ENCODE results near the gene DBNL. TPM values are rescaled to one million over a fixed set of nuclear protein-coding genes. Genes with fewer than 3 reads are reported as not detected.

Gene DBNL
- polyA plus RNA-seq, 2 of the 4 experiments (the other 2 are of a cell fraction) = 41.8 to 95.0 TPM

DNA sequence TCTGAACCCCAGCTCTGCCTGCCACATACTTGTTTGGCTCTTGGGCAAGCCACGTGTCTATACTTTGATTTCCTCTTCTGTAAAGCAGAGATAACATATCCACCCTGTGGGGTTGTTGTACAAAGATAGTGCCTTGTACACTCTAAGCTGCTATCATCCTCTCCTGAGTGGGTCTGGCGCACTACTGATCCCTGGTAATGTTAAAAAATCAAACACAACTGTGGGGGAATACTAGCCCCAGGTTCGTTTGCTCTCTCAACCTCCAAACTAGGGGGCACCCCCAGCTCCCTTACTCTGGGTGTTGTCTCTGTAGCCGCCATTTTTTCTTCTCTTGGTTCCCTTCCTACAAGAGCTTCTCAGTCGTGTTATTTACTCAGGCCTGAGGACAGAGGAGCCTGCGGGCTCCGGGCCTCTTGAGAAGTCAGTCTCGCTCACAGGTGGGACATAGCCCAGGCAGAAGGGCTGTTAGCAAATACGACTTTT is 36.8 kb downstream of the DBNL start:
- Histone ChIP-seq H3K9me3 (no peaks in the 10 kb centered on the region), H3K27ac (peak overlapping the region in 1 of 2 experiments; percentile 94; a peak in 3 of 6 replicates), H3K4me2 (peak overlapping the region; percentile 74), H3K4me1 (peaks cover 5% of the 10 kb centered on the region; the same call in 2 of the 3 replicates), H3K4me3 (peak overlapping the region; percentile 68)
- ChIA-PET POLR2A (interaction anchor here (1.1 kb wide), 1 partner anchor 31 kb away, joined by 3 read pairs; no protein-coding TSS in a partner anchor), CTCF (interaction anchor here (1.2 to 2.3 kb wide), 5 partner anchors 9 to 120 kb away, joined by 5 to 7 read pairs (median 5); partner anchors contain the start of gene YKT6)
- WGBS (ENCODE audit: missing lambda C conversion rate) = 75% methylated on average over 9 of the region's 9 CpGs
- FAIRE-seq = no peak
- TF ChIP-seq ZNF302 (CRISPR knock-in tag; IDR thresholded peaks at IDR 0.05) = no peak
- no peak for TF ChIP-seq MYC (IDR thresholded peaks at IDR 0.05; ENCODE audit: borderline replicate concordance, low read length)
- TF ChIP-seq, protein P1, sequence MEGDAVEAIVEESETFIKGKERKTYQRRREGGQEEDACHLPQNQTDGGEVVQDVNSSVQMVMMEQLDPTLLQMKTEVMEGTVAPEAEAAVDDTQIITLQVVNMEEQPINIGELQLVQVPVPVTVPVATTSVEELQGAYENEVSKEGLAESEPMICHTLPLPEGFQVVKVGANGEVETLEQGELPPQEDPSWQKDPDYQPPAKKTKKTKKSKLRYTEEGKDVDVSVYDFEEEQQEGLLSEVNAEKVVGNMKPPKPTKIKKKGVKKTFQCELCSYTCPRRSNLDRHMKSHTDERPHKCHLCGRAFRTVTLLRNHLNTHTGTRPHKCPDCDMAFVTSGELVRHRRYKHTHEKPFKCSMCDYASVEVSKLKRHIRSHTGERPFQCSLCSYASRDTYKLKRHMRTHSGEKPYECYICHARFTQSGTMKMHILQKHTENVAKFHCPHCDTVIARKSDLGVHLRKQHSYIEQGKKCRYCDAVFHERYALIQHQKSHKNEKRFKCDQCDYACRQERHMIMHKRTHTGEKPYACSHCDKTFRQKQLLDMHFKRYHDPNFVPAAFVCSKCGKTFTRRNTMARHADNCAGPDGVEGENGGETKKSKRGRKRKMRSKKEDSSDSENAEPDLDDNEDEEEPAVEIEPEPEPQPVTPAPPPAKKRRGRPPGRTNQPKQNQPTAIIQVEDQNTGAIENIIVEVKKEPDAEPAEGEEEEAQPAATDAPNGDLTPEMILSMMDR (IDR thresholded peaks at IDR 0.05) = no peak
- TF ChIP-seq, protein P2, sequence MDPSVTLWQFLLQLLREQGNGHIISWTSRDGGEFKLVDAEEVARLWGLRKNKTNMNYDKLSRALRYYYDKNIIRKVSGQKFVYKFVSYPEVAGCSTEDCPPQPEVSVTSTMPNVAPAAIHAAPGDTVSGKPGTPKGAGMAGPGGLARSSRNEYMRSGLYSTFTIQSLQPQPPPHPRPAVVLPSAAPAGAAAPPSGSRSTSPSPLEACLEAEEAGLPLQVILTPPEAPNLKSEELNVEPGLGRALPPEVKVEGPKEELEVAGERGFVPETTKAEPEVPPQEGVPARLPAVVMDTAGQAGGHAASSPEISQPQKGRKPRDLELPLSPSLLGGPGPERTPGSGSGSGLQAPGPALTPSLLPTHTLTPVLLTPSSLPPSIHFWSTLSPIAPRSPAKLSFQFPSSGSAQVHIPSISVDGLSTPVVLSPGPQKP (IDR thresholded peaks at IDR 0.05; ENCODE audit: low read depth, low read length) = no peak
- no peak for TF ChIP-seq RCOR1 (IDR thresholded peaks at IDR 0.05; ENCODE audit: low read depth, low read length)
- TF ChIP-seq MAZ (IDR thresholded peaks at IDR 0.05; ENCODE audit: borderline replicate concordance, low read depth, low read length) = no peak
- ATAC-seq = no peak
- DNase-seq (ENCODE audit: low read depth in 1 of 2, low spot score in 1 of 2) = no peak

DNA sequence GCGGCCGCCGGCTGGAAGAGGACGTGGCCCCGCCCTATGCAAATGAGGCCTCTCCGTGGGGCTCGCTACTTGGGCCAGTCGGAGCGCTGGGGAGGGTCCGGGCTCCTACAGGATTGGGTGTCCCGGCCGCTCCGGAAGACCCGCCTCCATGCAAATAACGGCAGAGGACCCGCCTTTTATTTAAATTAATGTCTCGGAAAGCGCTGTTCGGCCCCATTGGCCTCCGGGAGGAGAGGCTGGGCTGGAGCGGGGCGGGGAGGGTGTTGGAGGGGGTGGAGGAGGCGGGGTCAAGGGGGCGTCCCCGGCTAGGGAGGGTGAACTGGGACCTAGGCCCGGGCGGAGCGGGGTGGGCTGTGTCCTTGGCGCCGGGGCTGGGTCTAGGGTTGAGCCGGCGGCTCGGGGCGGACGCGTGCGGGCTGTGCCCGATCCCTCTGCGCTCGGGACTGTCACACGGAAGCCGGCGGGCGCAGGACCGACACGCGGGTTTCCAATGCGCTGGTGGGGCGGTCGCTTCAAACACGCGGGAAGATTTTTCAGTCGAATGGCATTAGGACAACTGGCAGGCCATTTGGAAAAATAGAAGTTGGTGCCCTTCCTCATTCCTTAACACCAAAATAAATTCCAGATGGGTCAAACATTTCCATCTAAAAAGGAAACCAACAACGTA is 38.2 kb downstream of the DBNL start:
- WGBS (ENCODE audit: missing lambda C conversion rate) = 2% methylated on average over 41 of the region's 54 CpGs
- POLR2A ChIA-PET = no interaction called here
- peak; percentile 82 for TF ChIP-seq POLR2A (IDR thresholded peaks at IDR 0.05; ENCODE audit: low read length)
- TF ChIP-seq, protein P2 (IDR thresholded peaks at IDR 0.05; ENCODE audit: low read depth, low read length) = no peak
- TF ChIP-seq RARB (CRISPR knock-in tag; IDR thresholded peaks at IDR 0.05) = no peak
- TF ChIP-seq PHF8 (IDR thresholded peaks at IDR 0.05; ENCODE audit: borderline replicate concordance, low read depth) = peak; percentile 88
- TF ChIP-seq RAD21 (conservative IDR thresholded peaks at IDR 0.05 in 1 of 2, IDR thresholded peaks at IDR 0.05 in 1 of 2) = no peak
- 0 out of 2 replicates have a peak, but pooled peaks have one; percentile 42 for TF ChIP-seq ZSCAN20 (CRISPR knock-in tag; IDR thresholded peaks at IDR 0.05)
- TF ChIP-seq, protein P3, sequence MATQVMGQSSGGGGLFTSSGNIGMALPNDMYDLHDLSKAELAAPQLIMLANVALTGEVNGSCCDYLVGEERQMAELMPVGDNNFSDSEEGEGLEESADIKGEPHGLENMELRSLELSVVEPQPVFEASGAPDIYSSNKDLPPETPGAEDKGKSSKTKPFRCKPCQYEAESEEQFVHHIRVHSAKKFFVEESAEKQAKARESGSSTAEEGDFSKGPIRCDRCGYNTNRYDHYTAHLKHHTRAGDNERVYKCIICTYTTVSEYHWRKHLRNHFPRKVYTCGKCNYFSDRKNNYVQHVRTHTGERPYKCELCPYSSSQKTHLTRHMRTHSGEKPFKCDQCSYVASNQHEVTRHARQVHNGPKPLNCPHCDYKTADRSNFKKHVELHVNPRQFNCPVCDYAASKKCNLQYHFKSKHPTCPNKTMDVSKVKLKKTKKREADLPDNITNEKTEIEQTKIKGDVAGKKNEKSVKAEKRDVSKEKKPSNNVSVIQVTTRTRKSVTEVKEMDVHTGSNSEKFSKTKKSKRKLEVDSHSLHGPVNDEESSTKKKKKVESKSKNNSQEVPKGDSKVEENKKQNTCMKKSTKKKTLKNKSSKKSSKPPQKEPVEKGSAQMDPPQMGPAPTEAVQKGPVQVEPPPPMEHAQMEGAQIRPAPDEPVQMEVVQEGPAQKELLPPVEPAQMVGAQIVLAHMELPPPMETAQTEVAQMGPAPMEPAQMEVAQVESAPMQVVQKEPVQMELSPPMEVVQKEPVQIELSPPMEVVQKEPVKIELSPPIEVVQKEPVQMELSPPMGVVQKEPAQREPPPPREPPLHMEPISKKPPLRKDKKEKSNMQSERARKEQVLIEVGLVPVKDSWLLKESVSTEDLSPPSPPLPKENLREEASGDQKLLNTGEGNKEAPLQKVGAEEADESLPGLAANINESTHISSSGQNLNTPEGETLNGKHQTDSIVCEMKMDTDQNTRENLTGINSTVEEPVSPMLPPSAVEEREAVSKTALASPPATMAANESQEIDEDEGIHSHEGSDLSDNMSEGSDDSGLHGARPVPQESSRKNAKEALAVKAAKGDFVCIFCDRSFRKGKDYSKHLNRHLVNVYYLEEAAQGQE (IDR thresholded peaks at IDR 0.05) = no peak
- no peak for TF ChIP-seq HOXB13 (CRISPR knock-in tag; IDR thresholded peaks at IDR 0.05; ENCODE audit: low read depth)
- TF ChIP-seq FOSB (CRISPR knock-in tag; IDR thresholded peaks at IDR 0.05) = no peak
- no peak for TF ChIP-seq EP300 (IDR thresholded peaks at IDR 0.05)
- 0 out of 5 replicates have a peak, but pooled peaks of 1 of the 2 experiments have one; percentile 24 for TF ChIP-seq JUN (IDR thresholded peaks at IDR 0.05)
- no peak for TF ChIP-seq NFE2L2 (conservative IDR thresholded peaks at IDR 0.05; ENCODE audit: low read length)
- TF ChIP-seq, protein P4, sequence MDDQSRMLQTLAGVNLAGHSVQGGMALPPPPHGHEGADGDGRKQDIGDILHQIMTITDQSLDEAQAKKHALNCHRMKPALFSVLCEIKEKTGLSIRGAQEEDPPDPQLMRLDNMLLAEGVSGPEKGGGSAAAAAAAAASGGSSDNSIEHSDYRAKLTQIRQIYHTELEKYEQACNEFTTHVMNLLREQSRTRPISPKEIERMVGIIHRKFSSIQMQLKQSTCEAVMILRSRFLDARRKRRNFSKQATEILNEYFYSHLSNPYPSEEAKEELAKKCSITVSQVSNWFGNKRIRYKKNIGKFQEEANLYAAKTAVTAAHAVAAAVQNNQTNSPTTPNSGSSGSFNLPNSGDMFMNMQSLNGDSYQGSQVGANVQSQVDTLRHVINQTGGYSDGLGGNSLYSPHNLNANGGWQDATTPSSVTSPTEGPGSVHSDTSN (IDR thresholded peaks at IDR 0.05) = no peak
- 0 out of 2 replicates have a peak, but pooled peaks have one; percentile 24 for TF ChIP-seq EHF (CRISPR knock-in tag; IDR thresholded peaks at IDR 0.05)
- TF ChIP-seq, protein P5, sequence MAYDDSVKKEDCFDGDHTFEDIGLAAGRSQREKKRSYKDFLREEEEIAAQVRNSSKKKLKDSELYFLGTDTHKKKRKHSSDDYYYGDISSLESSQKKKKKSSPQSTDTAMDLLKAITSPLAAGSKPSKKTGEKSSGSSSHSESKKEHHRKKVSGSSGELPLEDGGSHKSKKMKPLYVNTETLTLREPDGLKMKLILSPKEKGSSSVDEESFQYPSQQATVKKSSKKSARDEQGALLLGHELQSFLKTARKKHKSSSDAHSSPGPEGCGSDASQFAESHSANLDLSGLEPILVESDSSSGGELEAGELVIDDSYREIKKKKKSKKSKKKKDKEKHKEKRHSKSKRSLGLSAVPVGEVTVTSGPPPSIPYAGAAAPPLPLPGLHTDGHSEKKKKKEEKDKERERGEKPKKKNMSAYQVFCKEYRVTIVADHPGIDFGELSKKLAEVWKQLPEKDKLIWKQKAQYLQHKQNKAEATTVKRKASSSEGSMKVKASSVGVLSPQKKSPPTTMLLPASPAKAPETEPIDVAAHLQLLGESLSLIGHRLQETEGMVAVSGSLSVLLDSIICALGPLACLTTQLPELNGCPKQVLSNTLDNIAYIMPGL (CRISPR knock-in tag; IDR thresholded peaks at IDR 0.05; ENCODE audit: borderline replicate concordance) = no peak
- no peak for TF ChIP-seq RCOR1 (IDR thresholded peaks at IDR 0.05; ENCODE audit: low read depth, low read length)
- TF ChIP-seq HDAC2 (IDR thresholded peaks at IDR 0.05) = no peak
- no peak for TF ChIP-seq NPAS2 (CRISPR knock-in tag; IDR thresholded peaks at IDR 0.05; ENCODE audit: borderline replicate concordance)
- TF ChIP-seq CEBPB (IDR thresholded peaks at IDR 0.05) = no peak
- no peak for TF ChIP-seq HEYL (CRISPR knock-in tag; IDR thresholded peaks at IDR 0.05)

More for the DNA sequence above, 38.2 kb downstream of the DBNL start:
- H3K9me3 ChIP-seq = no peaks in the 10 kb centered on the region
- CTCF ChIA-PET = no interaction called here
- H3K4me3 ChIP-seq = peak overlapping the region; percentile 51
- H3K27ac ChIP-seq = peak overlapping the region; percentile 71 to 94
- DNase-seq (ENCODE audit: low read depth in 1 of 2, low spot score in 1 of 2) = peak; percentile 97 to 98
- FAIRE-seq = no peak
- H3K4me1 ChIP-seq = peaks cover 5% of the 10 kb centered on the region; the same call in 2 of the 3 replicates
- peak; percentile 94 to 98 for ATAC-seq
- peak overlapping the region; percentile 72 for H3K4me2 ChIP-seq

All from A549 (cell line).